Measurements from ENCODE around the gene KTN1.

- TF ChIP-seq CTCF (IDR thresholded peaks at IDR 0.05; ENCODE audit: insufficient read depth, low read depth, low read length) (no peak), EZH2 (IDR thresholded peaks at IDR 0.05; ENCODE audit: insufficient read depth, low read length) (no peak)
These were observed 4.0 kb downstream of the KTN1 start for GRCh38 chr14:55583942-55584468.
